HFFc6 (cell line): Measurements from ENCODE around the gene WFDC1. TPM values are rescaled to one million over a fixed set of nuclear protein-coding genes. Genes with fewer than 3 reads are reported as not detected.

Experiments used
- DNase-seq: peaks from one replicate; pipeline ENCODE4 v3.0.0-alpha.2; 2018
- H3K27ac Mint-ChIP-seq: 2 replicates; pipeline ENCODE4 v1.8.0; 2020; ENCODE audit warnings: mild to moderate bottlenecking, mixed read lengths
- H3K27me3 Mint-ChIP-seq: 2 replicates; pipeline ENCODE4 v1.8.0; 2021; ENCODE audit warnings: mild to moderate bottlenecking, moderate library complexity, mixed read lengths; ENCODE audit not compliant: insufficient read depth
- H3K36me3 Mint-ChIP-seq: 2 replicates; pipeline ENCODE4 v1.8.0; 2021; ENCODE audit warnings: low read depth, mixed read lengths
- H3K4me1 Mint-ChIP-seq: 2 replicates; pipeline ENCODE4 v1.8.0; 2020; ENCODE audit warnings: low read depth, mixed read lengths
- H3K4me3 Mint-ChIP-seq: 2 replicates; pipeline ENCODE4 v1.8.0; 2020; ENCODE audit warnings: mild to moderate bottlenecking, moderate library complexity, mixed read lengths
- H3K9me3 Mint-ChIP-seq: 2 replicates; pipeline ENCODE4 v1.8.0; 2020; ENCODE audit warnings: mild to moderate bottlenecking, mixed read lengths
- total RNA-seq, 6 experiments: library from RNA; stranded (reverse); fragmentation: NEBNext Ultra II Directional; extraction: Animal tissue kit (Norgen Biotek cat#: 25700); gene quantifications; 2 replicates in 1 of 6; 3 replicates in 5 of 6; pipeline ENCODE4 v1.2.3, GENCODE V29; 2021
- TF ChIP-seq, protein P1 (sequence below): fragments of 200-600 bp; sonication (generic); IDR thresholded peaks from 2 replicates; pipeline ENCODE4 v1.5.0; 2021; ENCODE audit warnings: antibody characterized with exemption, mild to moderate bottlenecking

Gene WFDC1
- total RNA-seq, 6 experiments from 2014 or later = 2.4 to 34.5 (median 2.8) TPM

DNA sequence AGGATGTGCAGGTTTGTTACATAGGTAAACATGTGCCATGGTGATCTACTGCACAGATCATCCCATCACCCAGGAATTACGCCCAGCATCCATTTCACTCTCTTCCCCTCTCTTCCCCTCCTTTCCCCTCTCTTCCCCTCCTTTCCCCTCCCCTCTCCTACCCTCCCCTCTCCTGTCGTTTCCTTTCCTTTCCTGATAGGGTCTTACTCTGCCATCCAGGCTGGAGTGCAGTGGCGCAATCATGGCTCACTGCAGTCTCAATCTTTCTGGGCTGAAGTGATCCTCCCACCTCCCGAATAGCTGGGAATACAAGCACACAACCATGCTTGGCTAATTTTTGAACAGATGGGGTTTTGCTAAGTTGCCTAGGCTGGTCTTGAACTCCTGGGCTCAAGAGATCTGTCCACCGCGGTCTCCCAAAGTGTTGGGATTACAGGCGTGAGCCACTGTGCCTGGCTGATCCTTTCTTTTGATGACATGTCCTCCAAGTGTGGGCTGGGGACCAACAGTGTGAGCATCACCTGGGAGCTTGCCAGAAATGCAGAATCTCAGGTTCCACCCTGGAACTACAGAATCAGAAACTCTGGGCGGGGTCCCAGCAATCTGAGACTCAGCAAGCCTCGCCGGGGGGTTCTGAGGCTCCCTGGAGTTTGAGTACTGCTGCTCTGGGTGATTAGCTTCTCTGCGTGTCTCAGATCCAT, 84.5 kb downstream of the WFDC1 start:
- no peak overlapping the region for H3K27ac Mint-ChIP-seq
- H3K4me3 Mint-ChIP-seq = no peak overlapping the region
- H3K36me3 Mint-ChIP-seq = no peaks in the 10 kb centered on the region
- DNase-seq = no peak
- peaks cover 55% of the 10 kb centered on the region for H3K27me3 Mint-ChIP-seq
- TF ChIP-seq, protein P1, sequence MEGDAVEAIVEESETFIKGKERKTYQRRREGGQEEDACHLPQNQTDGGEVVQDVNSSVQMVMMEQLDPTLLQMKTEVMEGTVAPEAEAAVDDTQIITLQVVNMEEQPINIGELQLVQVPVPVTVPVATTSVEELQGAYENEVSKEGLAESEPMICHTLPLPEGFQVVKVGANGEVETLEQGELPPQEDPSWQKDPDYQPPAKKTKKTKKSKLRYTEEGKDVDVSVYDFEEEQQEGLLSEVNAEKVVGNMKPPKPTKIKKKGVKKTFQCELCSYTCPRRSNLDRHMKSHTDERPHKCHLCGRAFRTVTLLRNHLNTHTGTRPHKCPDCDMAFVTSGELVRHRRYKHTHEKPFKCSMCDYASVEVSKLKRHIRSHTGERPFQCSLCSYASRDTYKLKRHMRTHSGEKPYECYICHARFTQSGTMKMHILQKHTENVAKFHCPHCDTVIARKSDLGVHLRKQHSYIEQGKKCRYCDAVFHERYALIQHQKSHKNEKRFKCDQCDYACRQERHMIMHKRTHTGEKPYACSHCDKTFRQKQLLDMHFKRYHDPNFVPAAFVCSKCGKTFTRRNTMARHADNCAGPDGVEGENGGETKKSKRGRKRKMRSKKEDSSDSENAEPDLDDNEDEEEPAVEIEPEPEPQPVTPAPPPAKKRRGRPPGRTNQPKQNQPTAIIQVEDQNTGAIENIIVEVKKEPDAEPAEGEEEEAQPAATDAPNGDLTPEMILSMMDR = no peak
- peaks cover 3% of the 10 kb centered on the region for H3K9me3 Mint-ChIP-seq
- no peaks in the 10 kb centered on the region for H3K4me1 Mint-ChIP-seq

Other genes starting within 250 kb of the WFDC1 start
- gene MBTPS1, start 177.9 kb upstream of the WFDC1 start, total RNA-seq = 100 to 1,000 TPM in 4 of 6 experiments, 10 to 100 TPM in 2; 96.6 to 123 (median 102) TPM
- 10 to 100 TPM; 14.8 to 18.8 (median 17.2) TPM for gene HSDL1, start 149.7 kb upstream of the WFDC1 start, total RNA-seq
- not detected for gene DNAAF1, start 149.6 kb upstream of the WFDC1 start, total RNA-seq
- gene TAF1C, start 107.8 kb upstream of the WFDC1 start, total RNA-seq = 10 to 100 TPM; 22.0 to 30.4 (median 25.7) TPM
- not detected for gene ADAD2, start 103.7 kb upstream of the WFDC1 start, total RNA-seq
- not detected for gene KCNG4, start 54.9 kb upstream of the WFDC1 start, total RNA-seq
- not detected for gene ATP2C2, start 73.7 kb downstream of the WFDC1 start, total RNA-seq
- 10 to 100 TPM; 45.6 to 57.3 (median 50.8) TPM for gene MEAK7, start 209.8 kb downstream of the WFDC1 start, total RNA-seq